Measurements from ENCODE around the gene IGSF21.

- TF ChIP-seq CTCF (IDR thresholded peaks at IDR 0.05): no peak
- TF ChIP-seq EZH2 (IDR thresholded peaks at IDR 0.05; ENCODE audit: borderline replicate concordance, insufficient read depth, low read depth, low read length, poor library complexity, severe bottlenecking): no peak
Measured at GRCh38 chr1:18069903-18070302, 37.7 kb upstream of the IGSF21 start.
